GM21381 (cell line): ENCODE data around the gene GAREM2.

Source experiments
- ATAC-seq: cut with Tn5 transposase; IDR thresholded peaks from one replicate; pipeline ENCODE4 v1.9.1; 2021; ENCODE audit warnings: mild to moderate bottlenecking, moderate library complexity; ENCODE audit not compliant: unreplicated experiment

GAREM2 gene

GRCh38 chr2:26224095-26224494 is 51.2 kb downstream of the GAREM2 start:
- ATAC-seq = no peak

GRCh38 chr2:26229595-26229994 is 56.7 kb downstream of the GAREM2 start:
- no peak for ATAC-seq

- ATAC-seq = no peak
Measured at GRCh38 chr2:26230806-26231205, 57.9 kb downstream of the GAREM2 start.

- no peak for ATAC-seq
Measured at GRCh38 chr2:26235089-26235488, 62.2 kb downstream of the GAREM2 start.

GRCh38 chr2:26237868-26238267 is 65.0 kb downstream of the GAREM2 start:
- no peak for ATAC-seq

GRCh38 chr2:26238311-26238958 is 65.5 kb downstream of the GAREM2 start:
- ATAC-seq = no peak
